NK-92 (cell line): ENCODE results near the gene SLFN11.
A peak's percentile ranks its signal among the peaks of the same experiment; 100 is the strongest.
"Not testable (repeated sequence)": the region's sequence is repeated elsewhere in the genome, so short reads cannot be mapped to it uniquely, and the experiment has no call there.

Source experiments
- DNase-seq: peaks from one replicate; lab custom pipeline; 2025; ENCODE audit not compliant: unreplicated experiment; lab: John Stamatoyannopoulos, UW

Gene SLFN11

DNA sequence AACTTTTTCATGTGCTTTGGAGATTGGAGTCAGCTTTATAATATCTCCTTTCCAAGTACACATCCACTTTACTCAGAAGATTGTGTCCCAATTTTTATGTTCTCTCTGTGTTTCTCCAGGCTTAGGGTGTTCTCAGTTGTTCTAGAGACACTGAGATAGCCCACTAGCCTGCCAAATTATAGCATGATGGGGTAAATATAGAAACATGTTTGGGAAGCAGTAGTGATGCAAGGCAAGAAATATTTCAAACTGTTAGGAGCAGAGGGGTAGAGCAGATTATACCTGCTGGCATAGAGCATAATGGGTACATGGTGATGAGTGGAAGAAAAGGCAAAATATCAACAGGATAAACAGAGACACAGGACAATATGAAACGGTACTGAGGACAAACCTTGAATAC, 12.4 kb downstream of the SLFN11 start:
- DNase-seq = no peak

DNA sequence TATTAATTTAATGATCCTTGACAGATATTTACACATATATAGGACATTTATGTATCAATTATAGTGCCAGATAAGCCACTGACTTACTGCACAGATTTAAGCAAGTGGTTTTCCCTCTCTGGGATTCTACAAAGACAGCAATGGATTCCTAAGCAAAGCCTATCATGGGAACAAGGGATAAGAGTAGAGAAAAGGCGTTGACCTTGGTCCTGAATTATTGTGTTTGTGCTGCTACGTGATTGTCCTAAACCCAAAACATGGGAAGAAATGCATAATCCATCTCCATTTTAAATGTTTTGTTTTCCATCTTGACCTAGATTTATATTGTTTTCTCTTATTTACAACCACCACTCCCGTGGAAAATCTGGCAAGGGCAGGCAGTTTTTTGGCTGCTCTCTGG, 14.0 kb downstream of the SLFN11 start:
- no peak for DNase-seq

DNA sequence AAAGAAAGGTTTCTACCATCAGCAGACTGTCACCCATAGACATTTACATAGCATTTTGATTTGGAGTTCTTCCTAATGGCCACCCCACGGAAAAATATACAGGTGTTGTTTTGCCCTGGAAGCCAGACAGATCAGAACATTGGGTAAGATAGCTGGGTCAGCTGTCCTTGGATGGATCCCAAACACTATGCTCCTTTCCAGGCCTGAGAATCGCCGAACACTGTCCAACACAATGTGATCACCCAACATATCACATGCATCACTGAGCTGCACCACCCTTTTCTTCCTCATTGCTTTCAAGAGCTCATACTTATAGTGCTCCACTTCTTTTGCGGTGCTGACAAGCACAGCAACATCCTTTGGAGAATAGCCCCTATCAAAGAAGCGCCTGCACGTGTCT, 21.1 kb downstream of the SLFN11 start:
- DNase-seq = no peak

DNA sequence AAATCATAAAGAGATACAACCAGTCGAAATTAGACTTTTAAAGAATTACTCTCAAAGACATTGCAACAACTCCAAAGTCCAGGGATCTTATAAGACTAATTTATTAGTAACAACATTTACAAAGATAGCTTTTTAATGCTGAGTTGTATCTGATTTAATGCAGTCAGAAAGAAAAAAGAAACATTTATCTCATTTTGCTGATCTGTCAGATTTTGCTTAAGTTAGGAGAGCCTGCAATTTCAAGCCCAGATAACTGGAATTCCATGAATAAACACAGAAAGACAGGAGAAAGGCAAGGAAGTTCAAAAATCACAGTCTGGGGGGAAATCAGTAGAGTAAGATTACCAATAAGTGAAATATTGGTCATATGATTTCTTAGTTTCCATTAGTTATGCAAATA, 22.9 kb downstream of the SLFN11 start:
- DNase-seq = no peak

DNA sequence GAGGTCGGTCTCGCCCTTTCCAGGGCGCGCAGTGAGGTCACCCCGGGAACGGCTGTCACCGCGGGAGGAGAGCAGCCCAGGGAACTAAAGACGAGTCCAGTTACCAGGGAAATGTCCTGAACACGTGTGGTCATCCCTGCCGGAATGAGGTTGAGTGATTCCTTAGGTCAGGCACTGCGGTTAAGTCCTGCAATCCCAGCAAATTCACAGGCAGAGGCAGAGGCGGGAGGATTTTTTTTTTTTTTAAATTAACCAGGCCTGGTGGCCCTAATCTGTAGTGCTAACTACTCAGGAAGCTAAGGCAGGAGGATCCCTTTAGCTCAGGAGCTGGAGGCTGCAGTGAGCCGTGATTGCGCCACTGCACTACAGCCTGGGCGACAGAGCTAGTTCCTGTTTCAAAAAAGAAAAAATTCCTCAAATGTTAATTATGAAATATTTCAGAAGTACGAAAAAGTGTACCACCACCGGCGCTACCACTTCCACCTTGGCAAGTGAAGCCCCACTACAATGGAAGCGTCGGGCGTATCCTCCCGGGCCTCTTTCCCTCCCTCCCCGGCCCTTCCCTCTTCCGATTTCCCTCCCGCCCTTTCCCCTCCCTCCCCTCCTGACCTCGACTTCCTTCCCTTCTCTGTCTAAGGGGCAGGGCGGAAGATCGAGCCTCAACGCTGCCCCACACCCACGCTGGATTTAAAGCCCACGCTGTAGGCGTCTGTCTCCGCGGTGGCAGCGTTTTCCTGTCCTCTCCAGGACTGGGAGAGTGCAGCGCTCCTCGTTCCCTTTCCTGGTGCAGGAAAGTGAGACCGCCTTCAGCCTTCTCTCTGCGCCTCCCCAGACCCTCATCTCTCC, 27.3 kb downstream of the SLFN11 start:
- DNase-seq = no peak

DNA sequence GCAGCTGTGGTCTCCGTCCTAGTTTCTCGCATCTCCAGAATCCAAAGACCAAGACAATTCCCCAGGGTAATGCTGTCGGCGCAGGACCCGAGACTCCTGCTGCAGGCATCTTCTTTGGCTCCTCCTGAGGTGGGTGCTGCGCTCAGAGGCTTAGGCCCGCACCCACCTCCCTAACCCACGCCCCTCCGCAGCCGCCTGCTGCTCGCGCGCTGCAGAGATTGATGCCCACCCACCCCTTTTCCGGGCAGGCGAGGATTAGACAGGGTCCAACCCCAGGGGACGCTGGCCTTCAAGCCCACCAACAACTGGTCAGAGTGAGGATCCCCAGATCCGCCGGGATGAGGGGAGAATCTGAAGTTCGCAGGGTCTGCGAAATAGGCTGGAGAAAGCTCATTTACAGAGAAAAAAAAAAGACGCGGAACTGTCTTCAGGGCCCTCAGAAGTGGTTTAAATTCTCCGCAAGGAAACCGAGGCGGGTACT, 27.9 kb downstream of the SLFN11 start:
- DNase-seq = no peak

DNA sequence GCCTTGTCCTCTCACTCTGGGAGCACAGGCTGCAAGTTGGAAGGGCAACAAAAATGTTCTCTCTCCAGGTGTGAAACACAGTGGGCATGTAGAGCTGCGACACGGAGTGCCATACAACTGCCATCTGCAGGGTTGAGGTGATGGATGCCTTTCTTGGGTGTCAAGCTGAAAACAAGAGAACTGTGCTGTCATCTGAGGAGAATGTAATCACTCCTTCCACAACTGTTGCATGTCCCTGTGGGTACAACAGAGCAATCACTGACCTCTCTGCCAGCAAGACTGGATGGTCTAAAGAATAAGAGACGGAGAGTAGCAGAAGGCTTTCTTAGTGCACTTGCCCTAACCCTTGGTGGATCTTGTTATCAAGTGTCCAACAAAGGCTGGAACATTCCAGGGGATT, 29.2 kb downstream of the SLFN11 start:
- DNase-seq = no peak

DNA sequence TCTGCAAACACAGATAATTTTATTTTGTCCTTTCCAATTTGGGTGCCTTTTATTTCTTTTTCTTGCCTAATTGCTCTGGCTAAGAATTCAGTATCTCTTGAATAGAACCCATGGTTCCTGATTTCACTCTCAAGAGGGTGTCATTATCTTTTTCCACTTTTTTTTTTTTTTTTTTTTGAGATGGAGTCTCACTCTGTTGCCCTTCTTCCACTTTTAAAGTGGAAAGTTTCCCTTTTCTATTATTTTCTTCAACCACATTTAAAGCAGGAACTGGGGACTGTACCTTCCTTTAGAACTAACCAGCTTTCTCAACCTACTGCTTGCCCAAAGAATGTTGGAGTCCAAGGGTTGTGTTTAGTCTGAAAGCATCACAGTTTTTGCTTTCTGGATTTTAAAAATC, 31.1 kb downstream of the SLFN11 start:
- DNase-seq = no peak

DNA sequence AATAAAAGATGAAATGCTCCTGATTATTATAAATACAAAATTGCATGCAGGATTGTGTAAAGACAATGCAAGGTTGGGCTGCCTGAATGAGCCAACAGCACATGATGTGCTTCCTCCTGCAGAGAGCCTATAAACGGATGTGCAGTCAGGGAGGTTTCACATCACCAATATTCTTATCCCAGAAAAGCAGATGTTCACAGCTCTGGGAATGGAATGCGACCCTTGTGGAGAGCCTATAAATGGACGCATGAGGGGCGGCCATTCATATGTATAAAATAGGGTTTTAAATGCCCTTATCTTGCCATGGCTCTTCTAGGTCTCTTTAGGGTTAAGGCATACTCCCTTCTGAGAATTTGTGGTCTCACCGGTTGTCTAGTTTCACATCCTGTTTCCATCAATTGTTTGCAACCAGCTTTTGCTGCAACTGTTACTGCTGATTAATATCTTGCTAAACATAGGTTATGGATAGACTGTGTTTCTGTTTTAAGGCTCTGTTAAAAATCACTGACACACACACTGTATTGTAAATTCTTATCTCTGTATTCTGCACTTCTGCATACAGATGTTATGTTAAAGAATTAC, 31.9 kb downstream of the SLFN11 start:
- DNase-seq = no peak

DNA sequence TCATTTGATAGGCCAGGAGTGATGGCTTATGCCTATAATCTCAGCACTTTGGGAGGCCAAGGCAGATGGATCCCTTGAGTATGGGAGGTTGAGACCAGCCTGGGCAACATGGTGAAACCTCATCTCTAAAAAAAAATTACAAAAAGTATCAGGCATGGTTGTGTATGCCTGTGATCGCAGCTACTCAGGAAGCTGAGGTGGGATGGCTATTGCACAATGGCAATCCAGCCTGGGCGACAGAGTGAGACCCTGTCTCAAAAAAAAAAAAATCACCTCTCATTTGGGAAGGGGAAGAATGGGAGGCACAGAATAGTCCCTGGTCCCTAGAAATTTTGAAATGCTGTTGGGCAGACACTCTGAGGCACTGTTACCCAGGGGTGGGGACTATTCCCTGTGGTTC, 35.2 kb downstream of the SLFN11 start:
- no peak for DNase-seq

DNA sequence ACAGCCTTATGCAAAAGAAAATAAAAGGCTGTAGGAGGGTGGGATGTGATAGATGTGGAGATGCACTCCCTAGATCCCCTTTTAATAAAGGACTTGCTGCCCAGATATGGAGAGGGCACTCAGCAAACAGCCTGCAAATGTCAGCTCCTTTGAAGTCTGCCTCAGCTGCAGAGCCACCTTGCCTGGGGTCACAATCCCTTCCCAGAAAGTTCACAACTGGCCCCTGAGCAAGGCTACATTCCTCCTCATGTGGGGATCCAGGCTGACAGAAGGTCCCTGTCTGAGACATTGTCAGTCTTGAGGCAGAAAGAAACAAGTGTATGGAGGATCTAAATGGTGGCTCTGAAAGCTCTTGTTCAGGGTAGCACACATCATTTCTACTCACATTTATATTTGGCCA, 36.1 kb downstream of the SLFN11 start:
- no peak for DNase-seq

DNA sequence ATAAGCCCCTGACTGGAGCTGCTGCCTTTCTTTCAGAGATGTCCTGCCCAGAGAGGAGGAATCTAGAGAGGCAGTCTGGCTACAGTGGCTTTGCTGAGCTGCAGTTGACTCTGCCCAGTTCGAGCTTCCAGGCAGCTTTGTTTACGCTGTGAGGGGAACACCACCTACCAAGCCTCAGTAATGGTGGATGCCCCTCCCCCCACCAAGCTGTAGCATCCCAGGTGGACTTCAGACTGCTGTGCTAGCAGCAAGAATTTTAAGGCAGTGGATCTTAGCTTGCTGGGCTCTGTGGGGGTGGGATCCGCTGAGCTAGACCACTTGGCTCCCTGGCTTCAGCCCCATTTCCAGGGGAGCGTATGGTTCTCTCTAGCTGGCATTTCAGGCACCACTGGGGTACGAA, 39.8 kb downstream of the SLFN11 start:
- DNase-seq = not testable (repeated sequence)

DNA sequence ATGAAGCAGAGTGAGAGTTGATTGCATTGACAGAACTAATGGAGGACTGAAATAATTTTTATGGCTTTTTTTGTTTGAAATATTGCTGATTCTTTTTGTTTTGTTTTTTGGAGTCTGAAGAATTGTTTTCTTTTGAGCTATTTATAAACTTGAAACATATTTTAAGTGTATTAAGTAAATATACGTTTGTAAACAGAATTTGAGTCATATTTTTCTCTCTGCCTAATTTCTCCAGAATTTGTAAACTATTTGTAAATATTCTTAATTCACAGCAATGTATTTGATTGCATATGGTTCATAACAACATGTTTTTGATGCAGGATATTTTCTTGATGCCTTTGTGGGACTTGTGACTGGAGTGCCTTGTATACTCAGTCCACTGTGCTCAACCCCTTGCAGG, 50.7 kb downstream of the SLFN11 start:
- DNase-seq = no peak

DNA sequence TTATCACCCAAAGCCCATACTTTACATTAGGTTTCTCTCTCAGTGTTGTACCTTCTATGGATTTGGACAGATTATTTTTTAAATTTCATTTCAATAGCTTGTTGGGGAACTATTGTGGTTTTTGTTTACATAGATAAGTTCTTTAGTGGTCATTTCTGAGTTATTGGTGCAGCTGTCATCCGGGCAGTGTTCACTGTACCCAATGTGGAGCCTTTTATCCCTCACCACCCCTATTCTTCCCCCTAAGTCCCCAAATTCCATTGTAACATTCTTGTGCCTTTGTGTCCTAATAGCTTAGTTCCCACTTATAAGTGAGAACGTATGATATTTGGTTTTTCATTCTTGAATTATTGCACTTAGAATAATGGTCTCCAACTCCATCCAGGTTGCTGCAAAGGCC, 57.5 kb downstream of the SLFN11 start:
- no peak for DNase-seq

DNA sequence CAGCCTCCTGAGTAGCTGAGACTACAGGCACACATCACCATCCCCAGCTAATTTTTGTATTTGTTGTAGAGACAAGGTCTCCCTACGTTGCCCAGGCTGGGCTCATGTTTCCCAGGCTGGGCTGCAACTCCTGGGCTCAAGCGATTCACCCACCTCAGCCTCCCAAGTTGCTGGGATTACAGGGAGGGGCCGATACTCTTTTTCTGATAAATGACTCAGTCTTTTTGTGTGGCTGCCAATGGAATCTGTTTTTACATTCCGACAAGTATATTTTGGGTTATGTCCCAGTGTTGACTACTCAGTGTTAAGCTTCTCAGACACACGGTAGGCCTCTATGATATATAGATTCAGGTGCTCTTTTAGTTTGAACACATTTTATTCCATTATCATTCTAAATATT, 58.1 kb downstream of the SLFN11 start:
- no peak for DNase-seq

DNA sequence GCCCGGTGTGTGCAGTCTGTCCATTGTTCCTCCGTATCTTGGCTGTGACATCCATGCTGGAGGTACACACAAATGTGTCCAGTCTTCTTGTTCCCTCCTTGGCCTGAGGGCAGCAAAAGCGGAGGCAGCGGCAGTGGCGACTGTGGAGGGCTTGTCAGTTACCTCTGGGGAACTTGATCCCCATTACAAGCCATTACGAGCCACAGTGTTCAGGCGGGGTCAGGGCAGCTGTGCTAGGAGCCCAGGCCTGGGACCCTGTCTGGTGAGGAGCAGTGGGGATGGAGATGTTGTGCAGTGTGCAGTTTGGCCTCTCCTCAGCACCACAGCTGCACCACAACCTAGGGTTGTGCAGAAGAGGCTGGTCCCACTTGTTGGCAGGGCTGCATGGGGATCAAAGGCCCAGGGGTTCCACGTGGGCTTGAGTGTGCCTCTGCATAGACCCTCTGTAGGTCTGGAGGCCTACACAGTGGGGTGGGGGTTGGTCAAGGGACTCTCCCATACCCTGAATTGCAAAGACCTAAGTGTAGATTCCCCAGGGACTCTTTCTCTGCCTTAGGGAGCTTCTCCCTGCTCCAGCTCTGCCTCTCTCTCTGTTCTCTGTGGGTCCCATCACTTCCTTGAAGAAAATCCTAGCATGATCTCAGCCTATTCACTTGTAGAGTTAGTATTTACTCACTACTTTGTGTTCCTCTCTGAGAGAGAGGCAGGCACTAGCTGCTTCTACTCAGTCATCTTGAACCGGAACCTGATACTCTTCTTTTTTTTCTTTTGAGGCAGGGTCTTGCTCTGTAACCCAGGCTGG, 58.8 kb downstream of the SLFN11 start:
- DNase-seq = no peak

DNA sequence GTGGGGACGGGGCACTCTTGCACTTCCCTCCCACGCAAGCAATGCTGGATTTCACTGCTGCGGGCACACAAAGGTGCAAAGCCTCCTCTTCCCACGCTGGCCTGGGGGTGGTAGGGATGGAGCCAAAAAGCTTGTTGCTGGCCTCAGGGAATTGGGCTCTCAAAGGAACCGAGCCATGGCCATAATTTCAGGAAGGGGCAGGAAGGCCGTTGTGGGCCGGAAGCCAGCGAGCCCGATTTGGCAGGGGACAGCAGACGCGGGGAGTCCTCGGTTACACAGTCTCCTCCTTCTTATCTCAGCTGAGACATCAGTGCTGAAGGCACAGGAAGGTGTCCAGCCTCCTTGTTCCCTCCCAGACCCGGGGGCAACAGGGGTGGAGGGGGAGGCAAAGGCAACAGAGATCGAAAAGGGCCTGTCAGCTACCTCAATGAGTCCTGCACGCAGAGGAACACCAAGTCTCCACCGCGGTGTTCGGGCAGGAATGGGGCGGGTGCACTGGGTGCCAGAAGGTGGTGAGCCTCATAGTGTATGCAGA, 59.5 kb downstream of the SLFN11 start:
- no peak for DNase-seq

DNA sequence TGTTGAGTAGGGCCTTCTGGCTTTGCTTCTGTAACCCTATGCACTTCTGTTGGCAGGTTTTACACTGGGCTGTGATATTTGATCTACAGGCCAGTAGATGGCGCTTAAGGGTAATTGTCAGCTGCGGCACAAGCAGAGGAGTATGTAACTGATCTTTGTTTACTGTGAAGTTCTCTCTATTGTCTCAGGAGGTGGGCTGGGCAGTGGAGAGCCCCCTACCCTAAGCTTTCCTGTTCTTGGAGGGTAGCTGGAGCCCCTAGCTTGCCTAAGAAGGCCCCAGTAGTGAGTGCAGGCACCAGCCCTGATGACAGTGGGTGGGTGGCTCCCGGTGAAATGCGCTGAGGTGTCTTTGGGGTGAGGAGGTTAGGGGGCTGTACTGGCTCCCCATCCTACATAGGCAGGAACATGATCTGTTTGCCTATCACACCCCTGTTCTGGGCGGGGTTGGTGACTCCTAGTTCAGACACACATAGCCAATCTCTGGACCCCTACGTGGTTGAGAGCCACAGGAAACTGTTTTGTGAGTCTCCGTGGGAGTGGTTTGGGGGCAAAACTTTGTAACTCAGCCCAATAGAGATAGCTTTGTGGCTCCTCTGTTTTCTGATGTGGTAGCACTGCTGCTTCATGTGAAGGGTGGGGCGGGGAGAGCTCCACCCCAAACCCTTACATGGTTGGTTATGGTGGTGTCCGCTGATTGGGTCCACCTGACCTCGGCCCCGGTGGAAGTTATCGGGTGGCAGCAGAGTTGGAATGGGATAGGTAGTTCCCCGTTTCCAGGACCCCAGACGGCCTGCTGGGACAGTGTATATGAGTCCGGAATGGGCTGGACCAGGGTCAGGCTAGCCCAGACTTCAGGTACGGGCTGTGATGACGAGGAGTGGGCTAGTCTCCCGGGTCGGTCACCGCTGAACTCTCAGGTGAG, 60.4 kb downstream of the SLFN11 start:
- peak; percentile 59 for DNase-seq

DNA sequence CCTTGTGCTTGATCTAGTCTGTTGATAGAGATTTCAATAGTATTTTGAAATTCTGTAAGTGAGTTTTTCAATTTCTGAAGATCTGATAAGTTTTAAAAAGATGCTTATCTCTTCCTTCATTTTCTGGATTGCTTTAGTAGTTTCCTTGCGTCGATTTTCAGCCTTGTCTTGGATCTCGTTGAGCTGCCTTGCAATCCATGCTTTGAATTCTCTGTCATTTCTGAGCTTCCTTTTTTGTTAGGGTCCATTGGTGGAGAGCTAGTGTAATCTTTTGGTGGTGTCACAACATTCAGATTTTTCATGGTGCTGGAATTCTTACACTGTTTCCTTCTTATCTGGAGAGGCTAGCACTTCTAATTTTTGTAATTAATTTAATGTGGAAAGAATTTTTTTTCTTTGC, 61.1 kb downstream of the SLFN11 start:
- DNase-seq = no peak

DNA sequence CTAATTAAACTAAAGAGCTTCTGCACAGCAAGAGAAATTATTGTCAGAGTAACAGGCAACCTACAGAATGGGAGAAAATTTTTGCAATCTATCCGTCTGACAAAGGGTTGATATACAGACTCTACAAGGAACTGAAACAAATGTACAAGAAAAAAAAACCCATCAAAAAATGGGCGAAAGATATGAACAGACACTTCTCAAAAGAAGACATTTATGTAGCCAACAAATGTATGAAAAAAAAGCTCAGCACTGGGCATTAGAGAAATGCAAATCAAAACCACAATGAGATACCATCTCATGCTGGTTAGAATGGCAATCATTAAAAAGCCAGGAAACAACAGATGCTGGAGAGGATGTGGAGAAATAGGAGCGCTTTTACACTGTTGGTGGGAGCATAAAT, 64.1 kb downstream of the SLFN11 start:
- not testable (repeated sequence) for DNase-seq
